OCI-LY7 (cell line): ENCODE measurements around the gene ZIC4.

ENCODE experiments used
- CTCF ChIP-seq: fragments of 200-600 bp; sonication (generic); conservative IDR thresholded peaks from 2 replicates; pipeline ENCODE4 v1.5.1; 2014; ENCODE audit warnings: mild to moderate bottlenecking, antibody characterized with exemption, low read length, moderate library complexity, mixed read lengths
- EZH2phosphoT487 ChIP-seq: fragments of 200-600 bp; sonication (generic); IDR thresholded peaks from 2 replicates; pipeline ENCODE4 v1.6.1; 2018; ENCODE audit warnings: low read depth, borderline replicate concordance, mild to moderate bottlenecking, mixed run types, antibody characterized with exemption, low read length, moderate library complexity, mixed read lengths

GRCh38 chr3:147359177-147360050 lies 46.9 kb downstream of the ZIC4 start:
- TF ChIP-seq CTCF (no peak), EZH2phosphoT487 (no peak)
